Putamen (tissue), 1 donor: ENCODE data around the gene CDK14.
"Not testable (repeated sequence)": the region's sequence is repeated elsewhere in the genome, so short reads cannot be mapped to it uniquely, and the experiment has no call there.

Experiments
- DNase-seq: peaks from one replicate; pipeline ENCODE4 v3.0.0-alpha.2; 2016; ENCODE audit warnings: low spot score

CDK14 gene

DNA sequence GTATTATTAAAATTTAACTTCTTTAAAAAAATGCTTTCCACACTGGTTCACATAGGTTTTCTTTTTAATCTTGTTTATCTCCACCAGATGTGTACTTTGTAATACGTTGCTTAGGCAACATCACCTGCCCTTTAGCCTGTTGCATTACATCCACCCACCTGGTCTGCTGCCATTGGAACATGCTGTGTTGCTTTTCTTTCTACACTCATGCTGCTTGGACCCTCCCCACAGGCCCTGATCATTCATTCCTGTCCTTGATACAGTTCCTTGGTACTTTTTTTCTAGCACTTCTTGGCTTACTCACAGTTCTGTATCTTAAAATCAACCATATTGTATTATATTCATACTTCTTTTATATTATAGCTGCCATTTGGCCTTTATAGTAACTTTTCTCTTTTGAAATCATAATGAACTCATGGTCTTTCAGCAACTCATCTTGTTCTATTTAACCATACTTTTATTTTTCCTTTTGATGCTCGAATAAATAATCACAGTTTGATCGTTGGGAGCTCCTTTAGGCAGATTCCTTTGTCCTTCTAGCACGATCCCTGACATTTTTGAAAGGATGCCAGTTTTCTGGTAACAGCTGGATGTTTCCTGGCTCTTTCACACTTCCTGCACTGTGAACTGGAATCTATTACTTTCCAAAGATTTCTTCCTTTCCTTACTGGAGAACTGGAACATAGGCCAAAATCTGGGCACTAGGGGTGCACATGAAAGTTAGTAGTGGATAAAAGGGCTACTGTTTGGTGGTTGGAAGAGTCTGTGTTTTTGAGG is 125.1 kb downstream of the CDK14 start:
- no peak for DNase-seq

DNA sequence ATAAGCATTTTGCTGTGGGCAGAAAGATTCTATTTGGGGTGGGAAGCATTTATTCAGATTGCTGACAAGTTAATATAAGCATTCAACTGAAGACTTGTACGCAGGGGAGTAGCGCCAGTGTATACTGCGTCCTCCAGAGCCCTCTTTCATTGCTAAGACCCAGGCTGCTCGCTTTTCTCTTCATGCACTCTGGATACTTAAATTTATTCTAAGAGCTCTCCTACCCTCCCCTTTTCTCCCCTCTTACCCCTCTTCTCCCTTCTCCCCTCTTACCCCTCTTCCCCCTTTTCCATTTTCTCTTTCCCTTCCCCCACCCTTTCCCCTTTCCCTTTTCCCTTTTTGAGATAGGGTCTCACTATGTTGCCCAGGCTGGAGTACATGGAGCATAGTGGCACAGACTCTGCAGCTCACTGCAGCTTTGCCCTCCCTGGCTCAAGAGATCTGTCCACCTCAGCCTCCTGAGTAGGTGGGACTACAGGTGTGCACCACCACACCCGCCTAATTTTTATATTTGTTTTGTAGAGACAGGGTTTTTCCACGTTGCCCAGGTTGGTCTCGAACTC is 125.8 kb downstream of the CDK14 start:
- DNase-seq = no peak

DNA sequence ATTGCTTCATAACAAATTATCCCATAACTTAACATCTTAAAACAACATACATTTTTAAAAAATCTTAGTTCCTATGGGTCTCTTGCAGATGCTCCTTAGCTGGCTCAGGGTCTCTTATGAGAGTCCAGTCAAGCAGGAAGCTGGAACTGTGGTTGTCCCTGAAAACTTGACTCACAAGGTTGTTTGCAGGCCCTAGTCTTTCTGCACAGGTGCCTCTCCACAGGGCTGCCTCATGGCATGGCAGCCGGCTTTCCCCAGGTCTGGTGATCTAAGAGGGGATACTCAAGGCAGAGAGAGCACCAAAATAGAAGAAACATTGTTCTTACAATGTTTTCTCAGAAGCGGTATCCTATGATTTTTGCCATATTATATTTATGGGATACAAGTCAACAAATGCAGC is 127.1 kb downstream of the CDK14 start:
- no peak for DNase-seq

GRCh38 chr7:90723866-90724265 is 127.7 kb downstream of the CDK14 start:
- no peak for DNase-seq

- DNase-seq = no peak
These were observed 130.0 kb downstream of the CDK14 start for GRCh38 chr7:90726120-90726519.

GRCh38 chr7:90726623-90727022 is 130.5 kb downstream of the CDK14 start:
- no peak for DNase-seq

GRCh38 chr7:90727412-90727811 is 131.3 kb downstream of the CDK14 start:
- no peak for DNase-seq

DNA sequence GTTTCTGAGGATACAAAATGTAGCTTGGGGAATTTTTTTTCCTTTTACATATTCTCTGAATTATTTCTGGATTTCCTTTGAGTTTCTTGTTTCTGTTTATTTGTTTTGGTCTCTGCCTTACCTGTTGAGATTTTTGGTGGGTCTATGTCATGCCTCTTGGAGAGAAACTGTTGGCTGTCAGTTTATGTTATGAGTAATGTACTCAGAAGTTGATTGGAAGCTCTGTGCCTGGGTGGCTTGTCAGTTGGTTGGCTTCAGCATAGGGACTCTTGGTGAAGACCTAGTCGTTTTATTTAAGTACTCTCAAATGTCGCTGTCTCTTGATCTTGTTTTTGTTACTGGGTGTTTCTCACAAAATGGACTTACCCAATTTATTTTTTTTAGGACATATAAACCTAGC is 132.4 kb downstream of the CDK14 start:
- DNase-seq = no peak

GRCh38 chr7:90735611-90736280 is 139.6 kb downstream of the CDK14 start:
- DNase-seq = not testable (repeated sequence)

DNA sequence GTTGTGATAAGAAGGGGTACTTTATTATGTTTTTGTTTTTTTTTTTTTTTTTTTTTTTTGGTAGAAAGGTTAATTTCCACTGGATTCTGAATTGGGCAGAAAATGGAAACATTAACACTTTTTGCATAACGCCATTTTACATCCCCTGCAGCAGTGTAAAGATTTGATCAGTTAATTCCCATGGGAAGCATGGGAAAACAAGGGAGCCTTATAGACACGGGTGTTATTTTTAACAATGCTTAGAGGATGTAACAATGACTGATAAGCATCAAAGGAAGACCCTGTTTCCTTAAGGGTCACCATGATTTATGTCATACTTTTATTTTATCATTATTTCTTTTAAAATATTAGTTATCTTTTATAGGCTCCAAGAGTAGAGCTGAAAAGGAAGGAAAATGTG is 140.2 kb downstream of the CDK14 start:
- DNase-seq = no peak

DNA sequence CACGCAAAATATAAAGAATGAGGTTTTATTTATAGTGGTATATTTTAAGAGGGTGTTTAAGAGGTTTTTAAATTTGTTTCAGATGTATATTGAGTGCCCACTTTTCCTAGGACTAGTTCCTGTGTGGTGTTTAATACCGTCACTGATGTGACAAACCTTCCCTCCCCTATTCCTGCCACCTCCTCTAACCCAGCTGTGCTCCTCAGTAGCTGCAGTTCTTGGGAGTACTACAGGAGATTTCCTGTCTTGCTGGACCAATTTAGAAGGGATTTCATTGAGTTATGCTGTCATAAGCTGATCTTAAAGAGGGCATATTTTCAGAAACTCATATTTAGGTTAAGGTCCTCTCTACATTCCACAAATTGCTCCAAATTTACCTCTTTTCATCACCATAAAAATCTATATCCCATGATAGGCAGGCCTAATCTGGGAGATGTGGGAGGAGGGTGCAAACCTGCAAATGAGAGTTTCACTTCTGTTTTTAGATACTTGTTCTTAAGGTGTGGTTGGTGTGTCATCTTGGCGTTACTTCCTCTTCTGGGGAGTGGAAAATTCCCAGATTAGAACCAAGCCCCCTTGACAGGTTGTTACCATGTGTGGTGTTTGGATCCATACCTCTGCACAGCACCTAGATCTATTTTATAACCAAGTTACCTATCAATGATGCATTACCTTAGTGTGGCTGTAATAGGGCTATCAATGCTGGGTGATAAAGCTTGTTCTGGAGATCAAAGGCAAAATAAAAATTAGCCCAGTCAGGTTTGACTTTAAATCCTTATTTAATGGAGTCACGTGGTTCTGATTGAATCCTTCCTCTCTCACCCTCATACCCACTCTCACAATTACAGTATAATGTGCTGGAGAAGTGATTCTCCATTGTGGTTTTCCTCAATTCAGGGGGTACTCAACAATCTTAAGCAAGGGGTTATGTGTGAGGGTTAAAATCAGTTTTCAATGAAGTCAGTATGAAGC is 141.1 kb downstream of the CDK14 start:
- peak; percentile 68 for DNase-seq

- no peak for DNase-seq
These were observed 142.1 kb downstream of the CDK14 start for GRCh38 chr7:90738249-90738648.

DNA sequence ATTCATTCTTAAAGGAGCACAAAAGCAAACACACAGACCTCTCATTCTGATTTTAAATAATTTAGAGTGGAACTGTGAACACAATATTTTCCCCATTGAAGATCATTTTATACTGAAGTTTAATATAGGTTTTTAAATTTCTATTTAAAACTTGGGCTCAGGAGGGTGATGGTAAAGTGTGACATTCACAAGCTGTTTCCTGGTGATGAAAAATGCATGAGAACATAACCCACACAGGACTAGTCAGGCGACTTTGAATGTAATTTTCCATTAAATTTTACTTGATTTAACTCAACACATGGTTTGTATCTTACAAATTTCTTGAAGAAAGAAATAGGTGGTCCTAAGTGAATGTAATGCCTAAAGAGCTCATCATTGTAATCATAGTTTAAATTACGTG is 143.6 kb downstream of the CDK14 start:
- DNase-seq = peak; percentile 55

- DNase-seq = no peak
These were observed 144.3 kb downstream of the CDK14 start for GRCh38 chr7:90740386-90740785.

- no peak for DNase-seq
These were observed 147.5 kb downstream of the CDK14 start for GRCh38 chr7:90743626-90744025.

- no peak for DNase-seq
These were observed 151.4 kb downstream of the CDK14 start for GRCh38 chr7:90747516-90747915.

GRCh38 chr7:90749262-90749661 is 153.1 kb downstream of the CDK14 start:
- no peak for DNase-seq

- no peak for DNase-seq
These were observed 153.7 kb downstream of the CDK14 start for GRCh38 chr7:90749774-90750173.

DNA sequence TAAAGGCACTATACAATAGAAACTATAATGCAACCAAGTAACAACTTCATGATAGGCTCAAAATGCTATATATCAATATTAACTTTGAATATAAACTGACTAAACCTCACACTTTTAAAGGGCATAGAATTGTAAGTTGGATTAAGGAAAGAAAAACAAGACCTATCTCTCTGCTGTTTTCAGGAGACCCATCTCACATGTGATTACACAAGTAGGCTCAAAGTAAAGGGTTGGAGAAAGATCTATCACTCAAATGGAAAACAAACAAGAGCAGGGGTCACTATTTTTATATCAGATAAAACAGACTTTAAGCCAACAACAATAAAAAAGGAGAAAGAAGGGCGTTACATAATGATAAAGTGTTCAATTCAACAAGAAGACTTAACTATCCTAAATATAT is 155.5 kb downstream of the CDK14 start:
- DNase-seq = no peak

- DNase-seq = no peak
These were observed 155.9 kb downstream of the CDK14 start for GRCh38 chr7:90752051-90752450.

GRCh38 chr7:90755041-90755440 is 158.9 kb downstream of the CDK14 start:
- DNase-seq = no peak

DNA sequence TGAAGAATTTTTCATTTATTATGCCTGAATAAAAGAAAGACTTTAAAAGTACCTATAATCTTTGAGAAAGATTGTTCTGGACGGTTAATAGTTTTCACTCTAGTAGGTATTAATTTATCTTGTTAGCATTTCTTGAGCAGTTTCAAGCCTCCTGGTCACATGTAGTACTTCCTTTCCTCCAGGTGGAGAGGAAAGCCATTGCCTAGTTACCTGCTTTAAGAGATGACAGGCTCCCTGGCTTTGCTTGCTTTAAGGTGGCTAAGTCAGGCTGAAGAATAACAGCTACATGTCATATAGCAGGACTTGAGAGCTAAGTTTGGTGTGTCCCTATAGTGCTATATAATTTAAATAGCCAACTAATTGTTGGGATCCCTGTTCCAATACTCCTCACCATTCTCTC is 160.2 kb downstream of the CDK14 start:
- no peak for DNase-seq
